GM12873 (cell line): Measurements from ENCODE around the gene SAMD4A.

Source experiments
- CTCF ChIP-seq: IDR thresholded peaks from 2 replicates; pipeline ENCODE4 v1.5.1; 2012; ENCODE audit warnings: low read depth, mild to moderate bottlenecking, moderate library complexity, low read length, control low read depth; ENCODE audit not compliant: insufficient read depth; ENCODE audit errors: missing control alignments

The SAMD4A gene

GRCh38 chr14:54645639-54646038, 78.7 kb downstream of the SAMD4A start:
- no peak for TF ChIP-seq CTCF

- no peak for TF ChIP-seq CTCF
These were observed 79.7 kb downstream of the SAMD4A start for GRCh38 chr14:54646626-54647025.

- no peak for TF ChIP-seq CTCF
These were observed 80.5 kb downstream of the SAMD4A start for GRCh38 chr14:54647378-54647777.

DNA sequence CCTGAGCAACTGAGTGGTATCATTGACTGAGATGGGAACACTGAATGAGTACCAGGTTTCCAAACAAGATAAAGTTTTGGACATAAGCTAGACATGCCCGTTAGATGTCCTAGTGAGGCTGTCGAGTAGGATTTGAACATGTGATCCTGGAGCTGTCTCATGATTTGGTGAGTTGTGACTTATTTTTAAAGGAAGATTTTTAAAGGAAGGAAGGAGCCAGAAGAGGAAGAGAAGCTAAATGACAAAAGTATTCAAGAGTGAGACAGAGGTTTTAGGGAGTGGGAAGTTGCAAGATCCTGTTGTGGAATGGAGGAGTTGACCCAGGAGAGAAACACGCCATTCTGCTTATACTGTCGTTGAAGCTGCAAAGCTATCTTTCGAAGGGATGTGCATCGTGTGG, 82.1 kb downstream of the SAMD4A start:
- TF ChIP-seq CTCF = no peak

DNA sequence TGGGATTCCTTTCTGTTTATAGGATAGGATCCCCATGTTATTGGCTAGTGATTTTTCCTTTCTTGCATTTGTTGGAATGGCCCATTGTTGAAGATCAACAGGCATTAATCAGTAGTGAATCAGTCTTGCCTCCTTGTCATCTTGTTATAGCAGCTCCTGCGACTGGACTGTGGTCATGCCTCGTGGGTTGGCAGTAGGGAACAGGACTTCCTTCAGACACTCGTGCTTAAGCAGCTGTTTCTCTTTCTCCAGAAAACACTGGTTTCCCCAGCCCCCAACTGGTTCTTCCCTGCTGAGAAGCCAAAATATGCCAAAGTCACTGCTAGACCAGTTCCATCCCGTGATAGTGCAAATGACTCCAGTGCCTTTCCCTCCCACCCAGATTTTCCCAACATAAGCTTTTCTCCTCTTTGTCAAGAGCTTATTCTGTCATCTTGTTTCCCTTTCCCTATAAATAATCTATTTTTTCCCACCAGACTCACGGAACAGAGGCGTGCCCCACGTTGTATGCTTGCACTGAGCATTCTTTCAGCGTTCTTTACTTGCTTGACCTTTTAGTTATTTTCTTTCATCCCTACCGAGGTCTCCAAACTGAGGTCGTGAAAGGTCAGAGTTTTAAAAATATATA, 83.5 kb downstream of the SAMD4A start:
- no peak for TF ChIP-seq CTCF

DNA sequence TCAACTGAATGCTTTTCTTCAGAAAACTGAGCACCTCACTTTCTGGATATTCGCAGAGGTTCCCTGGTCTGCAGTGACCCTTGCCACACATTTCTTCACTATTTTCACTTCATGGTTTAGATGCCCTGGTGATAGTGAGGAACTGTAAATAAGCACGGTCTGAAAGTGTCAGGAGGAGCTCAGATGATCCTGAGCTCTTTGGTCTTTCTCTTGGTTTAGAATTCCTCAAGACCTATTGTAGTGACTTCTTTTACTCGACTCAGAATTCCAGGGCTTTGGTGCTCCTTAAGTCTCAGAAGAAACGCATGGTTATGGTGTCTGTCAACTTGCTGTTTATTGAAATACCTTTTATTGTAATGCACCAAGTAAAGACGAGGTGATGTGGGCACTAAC, 84.0 kb downstream of the SAMD4A start:
- no peak for TF ChIP-seq CTCF

GRCh38 chr14:54651649-54652048, 84.7 kb downstream of the SAMD4A start:
- TF ChIP-seq CTCF = no peak
